Tibial artery (tissue), 4 donors: ENCODE results near the gene TNFAIP3.

ENCODE experiments used
- DNase-seq, 2 donors: peaks; one replicate each; pipeline ENCODE4 v3.0.0-alpha.2; 2019
- H3K27ac ChIP-seq, 2 donors: fragments of 200-600 bp; sonication (generic) in 1 of 2; 1 replicate in 1 of 2; 2 replicates in 1 of 2; pipeline ENCODE4 v1.5.1; 2018 to 2019; ENCODE audit warnings: mild to moderate bottlenecking in 1 of 2
- H3K27me3 ChIP-seq, 2 donors: fragments of 200-600 bp; sonication (generic) in 1 of 2; one replicate each; pipeline versions ENCODE4 v1.5.1 to v1.6.0; 2016 to 2019
- H3K36me3 ChIP-seq, 3 donors: fragments of 200-600 bp; sonication (generic) in 2 of 3; one replicate each; pipeline ENCODE4 v1.5.1; 2016 to 2019; ENCODE audit warnings: mild to moderate bottlenecking in 2 of 3
- H3K4me1 ChIP-seq, 4 donors: fragments of 200-600 bp; sonication (generic) in 2 of 4; 1 replicate in 3 of 4; 2 replicates in 1 of 4; pipeline ENCODE4 v1.5.1; 2016 to 2019
- H3K4me3 ChIP-seq, 2 donors: fragments of 200-600 bp; sonication (generic) in 1 of 2; 1 replicate in 1 of 2; 2 replicates in 1 of 2; pipeline ENCODE4 v1.5.1; 2018 to 2019; ENCODE audit warnings: mild to moderate bottlenecking in 2 of 2
- H3K9me3 ChIP-seq, 3 donors: fragments of 200-600 bp; sonication (generic) in 1 of 3; one replicate each; pipeline ENCODE4 v1.5.1; 2016 to 2019
- intact Hi-C: fragments of 100-400 bp; cut with DNase I; formaldehyde crosslinking; loops from one replicate; pipeline ENCODE4 v1.15.0; 2023; ENCODE audit warnings: low total_unique reads
- TF ChIP-seq, protein P1 (sequence below), 2 experiments: fragments of 200-600 bp in 1 of 2; fragments of 450-650 bp in 1 of 2; IDR thresholded peaks; one replicate each; pipeline ENCODE4 v1.5.1; 2017 to 2019; ENCODE audit warnings: antibody characterized with exemption in 2 of 2, mild to moderate bottlenecking in 1 of 2, moderate library complexity in 1 of 2

The TNFAIP3 gene

DNA sequence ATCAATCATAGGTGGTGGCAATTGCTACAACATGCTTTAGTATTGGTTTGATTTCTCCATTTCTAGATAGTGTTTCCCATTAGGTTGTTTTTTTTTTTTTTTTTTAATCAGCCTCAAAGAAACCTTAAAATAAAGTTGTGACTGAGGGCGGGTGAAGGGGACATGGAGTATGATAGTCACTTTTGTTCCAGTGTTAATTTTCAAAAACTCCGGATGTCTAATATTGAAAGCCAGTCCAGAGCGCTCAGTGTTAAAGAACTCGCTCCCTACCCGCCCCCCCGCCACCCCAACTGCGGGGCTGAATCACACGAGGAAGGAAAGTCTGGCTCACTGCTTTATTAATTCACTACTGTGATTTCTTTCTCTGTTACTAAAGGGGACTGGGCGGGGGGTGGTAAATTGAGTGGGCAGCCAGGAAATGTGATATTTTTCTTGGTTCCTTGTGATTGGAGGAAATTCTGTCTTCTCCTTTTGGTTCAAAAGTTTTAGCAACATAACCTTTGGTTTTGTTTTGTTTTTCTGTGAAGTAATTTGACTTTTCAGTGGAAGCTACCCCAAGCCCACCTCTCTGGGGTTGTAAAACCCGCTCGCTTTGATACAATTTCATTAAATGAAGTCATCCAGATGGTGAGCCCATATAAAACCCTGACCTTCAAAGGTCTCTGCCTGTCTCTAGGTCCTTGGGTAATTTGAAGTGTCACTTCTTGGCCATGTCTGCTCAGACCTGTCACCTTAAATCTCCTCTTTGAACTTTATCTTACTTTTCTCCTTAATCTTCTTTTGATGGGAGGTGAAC lies 38.0 kb downstream of the TNFAIP3 start:
- DNase-seq = peak in 1 of 2 donors; percentile 39
- H3K27me3 ChIP-seq = no peaks in the 10 kb centered on the region
- no peak overlapping the region for H3K4me3 ChIP-seq
- H3K9me3 ChIP-seq = no peaks in the 10 kb centered on the region
- H3K4me1 ChIP-seq = peaks cover 0 to 4% (median 0%) of the 10 kb centered on the region in 4 donors
- H3K27ac ChIP-seq = no peak overlapping the region
- no peaks in the 10 kb centered on the region for H3K36me3 ChIP-seq
- intact Hi-C loops = no loop called here
- TF ChIP-seq, protein P1, sequence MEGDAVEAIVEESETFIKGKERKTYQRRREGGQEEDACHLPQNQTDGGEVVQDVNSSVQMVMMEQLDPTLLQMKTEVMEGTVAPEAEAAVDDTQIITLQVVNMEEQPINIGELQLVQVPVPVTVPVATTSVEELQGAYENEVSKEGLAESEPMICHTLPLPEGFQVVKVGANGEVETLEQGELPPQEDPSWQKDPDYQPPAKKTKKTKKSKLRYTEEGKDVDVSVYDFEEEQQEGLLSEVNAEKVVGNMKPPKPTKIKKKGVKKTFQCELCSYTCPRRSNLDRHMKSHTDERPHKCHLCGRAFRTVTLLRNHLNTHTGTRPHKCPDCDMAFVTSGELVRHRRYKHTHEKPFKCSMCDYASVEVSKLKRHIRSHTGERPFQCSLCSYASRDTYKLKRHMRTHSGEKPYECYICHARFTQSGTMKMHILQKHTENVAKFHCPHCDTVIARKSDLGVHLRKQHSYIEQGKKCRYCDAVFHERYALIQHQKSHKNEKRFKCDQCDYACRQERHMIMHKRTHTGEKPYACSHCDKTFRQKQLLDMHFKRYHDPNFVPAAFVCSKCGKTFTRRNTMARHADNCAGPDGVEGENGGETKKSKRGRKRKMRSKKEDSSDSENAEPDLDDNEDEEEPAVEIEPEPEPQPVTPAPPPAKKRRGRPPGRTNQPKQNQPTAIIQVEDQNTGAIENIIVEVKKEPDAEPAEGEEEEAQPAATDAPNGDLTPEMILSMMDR (IDR thresholded peaks at IDR 0.05) = no peak

DNA sequence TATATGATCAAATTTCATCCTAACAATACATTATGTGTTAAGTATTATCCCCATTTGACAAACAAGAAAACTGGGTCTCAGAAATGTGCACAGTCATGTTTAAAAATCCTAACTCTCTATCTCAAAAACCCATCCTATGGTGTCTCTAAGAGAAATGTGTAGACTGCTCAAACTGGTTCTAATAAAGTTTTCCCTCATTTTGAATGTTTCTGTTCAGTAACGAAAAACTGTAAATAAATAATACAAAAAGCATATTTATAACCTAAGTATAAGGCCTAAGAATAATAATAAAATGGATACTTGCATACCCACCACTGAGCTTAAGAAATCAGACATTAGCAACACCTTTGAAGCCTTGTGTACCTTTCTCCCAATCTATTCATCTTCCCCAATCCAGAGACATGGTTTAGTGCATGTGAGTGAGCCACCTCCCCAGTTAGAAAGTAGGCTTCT lies 39.0 kb downstream of the TNFAIP3 start:
- Histone ChIP-seq H3K27me3 (no peaks in the 10 kb centered on the region), H3K27ac (no peak overlapping the region)
- TF ChIP-seq, protein P1 (IDR thresholded peaks at IDR 0.05) = no peak

DNA sequence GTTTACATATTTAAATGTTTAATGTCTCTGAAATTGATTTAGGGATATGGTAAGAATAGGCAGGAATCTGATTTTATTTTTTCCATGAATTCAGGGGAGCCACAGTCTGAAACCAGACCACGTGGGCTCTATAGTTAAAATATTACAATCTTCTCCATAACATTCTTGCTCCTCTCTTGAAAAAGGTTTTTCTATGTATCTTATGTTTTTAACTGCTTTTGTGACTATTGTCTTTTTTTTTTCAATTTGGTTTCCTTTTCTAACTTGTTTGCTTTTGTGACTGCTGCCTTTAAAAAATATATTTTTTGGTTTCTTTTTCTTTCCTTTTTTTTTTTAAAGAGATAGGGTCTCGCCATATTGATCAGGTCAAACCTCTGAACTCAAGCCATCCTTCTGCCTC lies 40.1 kb downstream of the TNFAIP3 start:
- intact Hi-C loops = no loop called here
- TF ChIP-seq, protein P1 (IDR thresholded peaks at IDR 0.05) = no peak
- peaks cover 0 to 4% (median 0%) of the 10 kb centered on the region in 4 donors for H3K4me1 ChIP-seq
- no peak for DNase-seq
- no peak overlapping the region for H3K27ac ChIP-seq
- no peaks in the 10 kb centered on the region for H3K27me3 ChIP-seq
- no peak overlapping the region for H3K4me3 ChIP-seq
- no peaks in the 10 kb centered on the region for H3K36me3 ChIP-seq
- no peaks in the 10 kb centered on the region for H3K9me3 ChIP-seq

More for the DNA sequence above, 39.0 kb downstream of the TNFAIP3 start:
- DNase-seq = no peak
- no peak overlapping the region for H3K4me3 ChIP-seq
- peaks cover 0 to 4% (median 0%) of the 10 kb centered on the region in 4 donors for H3K4me1 ChIP-seq
- no peaks in the 10 kb centered on the region for H3K9me3 ChIP-seq
- no peaks in the 10 kb centered on the region for H3K36me3 ChIP-seq
- intact Hi-C loops = no loop called here

DNA sequence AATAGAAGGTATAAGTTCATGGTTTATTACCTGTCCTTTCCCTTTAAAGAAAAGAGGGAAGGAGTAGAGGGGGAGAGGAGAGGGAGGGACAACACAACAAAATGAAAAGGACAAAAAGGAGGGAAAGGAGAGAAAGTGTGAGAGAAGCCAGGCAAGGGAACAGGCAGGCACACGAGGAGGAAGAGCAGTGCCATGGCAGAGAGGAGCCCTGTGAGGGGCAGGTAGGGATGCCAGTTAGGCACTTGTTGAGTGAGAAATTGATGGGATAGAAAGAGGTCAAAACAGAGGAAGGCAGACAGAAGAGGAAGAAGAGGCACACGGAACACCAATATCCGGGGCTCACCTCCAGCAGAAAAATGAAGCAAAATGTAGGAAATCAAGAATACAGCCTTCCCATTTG lies 42.5 kb downstream of the TNFAIP3 start:
- Histone ChIP-seq H3K27me3 (no peaks in the 10 kb centered on the region), H3K4me1 (peaks cover 0 to 4% (median 0%) of the 10 kb centered on the region in 4 donors), H3K4me3 (no peak overlapping the region), H3K36me3 (no peaks in the 10 kb centered on the region), H3K27ac (no peak overlapping the region), H3K9me3 (no peaks in the 10 kb centered on the region)
- no peak for DNase-seq
- intact Hi-C loops = no loop called here
- TF ChIP-seq, protein P1 (IDR thresholded peaks at IDR 0.05) = no peak

DNA sequence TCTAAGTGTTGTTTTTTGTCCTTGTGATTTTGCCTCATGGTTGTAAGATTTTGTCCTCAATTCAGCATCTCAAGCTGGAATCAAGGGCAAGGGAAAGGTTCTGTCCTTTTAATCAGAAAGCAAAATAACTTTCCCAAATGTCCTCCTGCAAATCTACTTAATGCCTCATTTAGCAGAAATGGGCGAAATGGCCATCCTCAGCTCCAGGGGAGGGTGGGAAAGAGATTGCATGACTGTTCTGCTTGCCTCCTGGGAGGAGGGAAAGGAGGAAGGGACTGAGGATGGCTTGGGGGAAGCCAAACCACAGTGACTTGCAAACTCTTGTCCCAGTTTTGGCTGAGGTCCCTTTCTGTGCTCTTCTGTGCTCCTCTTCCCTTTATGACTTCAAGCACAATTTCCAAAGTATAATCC lies 43.4 kb downstream of the TNFAIP3 start:
- H3K36me3 ChIP-seq = no peaks in the 10 kb centered on the region
- H3K27me3 ChIP-seq = no peaks in the 10 kb centered on the region
- intact Hi-C loops = no loop called here
- H3K9me3 ChIP-seq = no peaks in the 10 kb centered on the region
- TF ChIP-seq, protein P1 (IDR thresholded peaks at IDR 0.05) = no peak
- no peaks in the 10 kb centered on the region for H3K4me1 ChIP-seq
- H3K27ac ChIP-seq = no peak overlapping the region
- DNase-seq = peak in 1 of 2 donors; percentile 28
- no peak overlapping the region for H3K4me3 ChIP-seq
